GM12891 (cell line): ENCODE measurements around the gene TMEM167A.

Experiments
- PAX5 ChIP-seq: IDR thresholded peaks from 2 replicates; pipeline ENCODE4 v1.6.1; 2011; ENCODE audit warnings: low read length, moderate library complexity, mild to moderate bottlenecking; ENCODE audit not compliant: insufficient read depth, severe bottlenecking
- POLR2A ChIP-seq: IDR thresholded peaks from 2 replicates; pipeline ENCODE4 v1.6.1; 2011; ENCODE audit warnings: low read depth, low read length, control low read depth
- POLR2AphosphoS5 ChIP-seq: IDR thresholded peaks from 2 replicates; pipeline ENCODE4 v1.6.1; 2011; ENCODE audit warnings: low read depth, low read length, control low read depth
- POU2F2 ChIP-seq: IDR thresholded peaks from 2 replicates; pipeline ENCODE4 v1.6.1; 2011; ENCODE audit warnings: low read depth, mild to moderate bottlenecking, control low read depth, low read length, moderate library complexity
- SPI1 ChIP-seq: IDR thresholded peaks from 2 replicates; pipeline ENCODE4 v1.6.1; 2011; ENCODE audit warnings: low read depth, low read length, control low read depth
- TAF1 ChIP-seq: IDR thresholded peaks from 2 replicates; pipeline ENCODE4 v1.6.1; 2011; ENCODE audit warnings: low read depth, low read length, control low read depth

DNA sequence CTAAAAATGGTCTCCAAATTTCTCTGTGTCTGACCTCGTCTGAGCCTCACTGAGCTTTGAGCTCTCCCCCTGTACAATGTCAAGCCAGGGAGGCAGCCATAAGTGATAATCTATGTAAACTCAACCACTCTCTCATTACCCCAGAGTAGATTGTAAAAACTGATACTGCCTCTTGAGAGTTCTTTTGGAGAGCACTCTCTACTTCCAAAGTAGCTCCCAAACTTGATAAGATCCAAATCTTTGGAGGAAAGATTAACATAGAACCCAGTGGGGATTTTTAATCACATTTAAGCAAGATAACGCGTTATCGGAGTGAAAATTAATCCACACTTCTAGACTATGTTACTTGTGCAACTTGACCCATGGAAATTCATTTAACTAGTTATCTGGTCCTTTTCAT is 54.9 kb downstream of the TMEM167A start:
- TF ChIP-seq POLR2AphosphoS5 = no peak
- TF ChIP-seq POU2F2 = no peak
- no peak for TF ChIP-seq POLR2A
- TF ChIP-seq PAX5 = no peak
- no peak for TF ChIP-seq SPI1
- no peak for TF ChIP-seq TAF1
